ENCODE data around the gene ACBD6. TPM values are rescaled to one million over a fixed set of nuclear protein-coding genes. Genes with fewer than 3 reads are reported as not detected.

The ACBD6 gene
- total RNA-seq, 6 experiments from 2014 or later = 21.1 to 29.5 (median 27.0) TPM

- Mint-ChIP-seq H3K27ac (peak overlapping the region; percentile 33; the same call in 1 of the 2 replicates), H3K9me3 (peaks cover 47% of the 10 kb centered on the region), H3K4me3 (no peak overlapping the region), H3K4me1 (ENCODE audit: low read depth) (peaks cover 22% of the 10 kb centered on the region), H3K36me3 (ENCODE audit: low read depth) (peaks cover 63% of the 10 kb centered on the region), H3K27me3 (ENCODE audit: insufficient read depth) (no peaks in the 10 kb centered on the region)
- TF ChIP-seq CTCF (IDR thresholded peaks at IDR 0.05) = no peak
- no peak for DNase-seq
These were observed 115.5 kb downstream of the ACBD6 start for GRCh38 chr1:180386745-180387367.

GRCh38 chr1:180385144-180385543 is 117.2 kb downstream of the ACBD6 start:
- no peak for DNase-seq
- Mint-ChIP-seq H3K4me1 (ENCODE audit: low read depth) (peaks cover 23% of the 10 kb centered on the region), H3K9me3 (peaks cover 60% of the 10 kb centered on the region), H3K4me3 (no peak overlapping the region), H3K36me3 (ENCODE audit: low read depth) (peaks cover 63% of the 10 kb centered on the region), H3K27ac (no peak overlapping the region), H3K27me3 (ENCODE audit: insufficient read depth) (no peaks in the 10 kb centered on the region; the same call in 1 of the 2 replicates)
- TF ChIP-seq CTCF (IDR thresholded peaks at IDR 0.05) = no peak

GRCh38 chr1:180384286-180385005 is 117.9 kb downstream of the ACBD6 start:
- no peak for TF ChIP-seq CTCF (IDR thresholded peaks at IDR 0.05)
- Mint-ChIP-seq H3K9me3 (peaks cover 67% of the 10 kb centered on the region), H3K27ac (no peak overlapping the region), H3K4me3 (no peak overlapping the region), H3K4me1 (ENCODE audit: low read depth) (peaks cover 23% of the 10 kb centered on the region), H3K36me3 (ENCODE audit: low read depth) (peaks cover 70% of the 10 kb centered on the region), H3K27me3 (ENCODE audit: insufficient read depth) (no peaks in the 10 kb centered on the region; the same call in 1 of the 2 replicates)
- no peak for DNase-seq

GRCh38 chr1:180382326-180383115 is 119.9 kb downstream of the ACBD6 start:
- no peaks in the 10 kb centered on the region; the same call in 1 of the 2 replicates for H3K27me3 Mint-ChIP-seq (ENCODE audit: insufficient read depth)
- peaks cover 23% of the 10 kb centered on the region for H3K4me1 Mint-ChIP-seq (ENCODE audit: low read depth)
- peaks cover 78% of the 10 kb centered on the region for H3K36me3 Mint-ChIP-seq (ENCODE audit: low read depth)
- DNase-seq = peak; percentile 65
- no peak for TF ChIP-seq CTCF (IDR thresholded peaks at IDR 0.05)
- H3K9me3 Mint-ChIP-seq = peaks cover 75% of the 10 kb centered on the region
- H3K4me3 Mint-ChIP-seq = peak overlapping the region; percentile 46
- H3K27ac Mint-ChIP-seq = peak overlapping the region; percentile 58

- Mint-ChIP-seq H3K4me1 (ENCODE audit: low read depth) (peaks cover 15% of the 10 kb centered on the region), H3K27me3 (ENCODE audit: insufficient read depth) (no peaks in the 10 kb centered on the region; the same call in 1 of the 2 replicates), H3K4me3 (no peak overlapping the region), H3K9me3 (peaks cover 67% of the 10 kb centered on the region), H3K27ac (no peak overlapping the region), H3K36me3 (ENCODE audit: low read depth) (peaks cover 71% of the 10 kb centered on the region)
- no peak for DNase-seq
- TF ChIP-seq CTCF (IDR thresholded peaks at IDR 0.05) = no peak
These were observed 121.2 kb downstream of the ACBD6 start for GRCh38 chr1:180381184-180381580.
